Measurements from ENCODE around the gene ITGA2B. TPM values are rescaled to one million over a fixed set of nuclear protein-coding genes. Genes with fewer than 3 reads are reported as not detected.
"Not testable (repeated sequence)": the region's sequence is repeated elsewhere in the genome, so short reads cannot be mapped to it uniquely, and the experiment has no call there.

ITGA2B gene
- polyA plus RNA-seq, 10 donors: 1.3 to 3.9 (median 2.0) TPM

DNA sequence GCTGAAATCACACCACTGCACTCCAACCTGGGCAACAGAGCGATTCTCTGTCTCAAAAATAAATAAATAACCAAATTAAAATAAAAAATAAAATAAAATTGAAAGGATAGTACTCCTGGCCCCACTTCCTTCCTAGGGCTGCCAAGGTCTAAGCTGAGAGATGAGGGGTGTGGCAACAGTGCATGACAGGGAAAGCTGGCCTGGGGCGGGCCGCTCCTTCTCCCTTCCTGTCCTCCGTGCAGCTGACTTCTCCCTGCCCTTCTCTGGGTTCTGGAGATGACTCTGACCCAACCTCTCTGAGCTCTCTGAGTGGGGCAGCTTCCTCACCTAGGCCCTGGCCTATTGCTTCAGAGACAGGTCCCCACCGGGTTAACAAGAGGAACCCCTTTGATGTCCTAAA is 56.1 kb downstream of the ITGA2B start:
- DNase-seq: no peak

DNA sequence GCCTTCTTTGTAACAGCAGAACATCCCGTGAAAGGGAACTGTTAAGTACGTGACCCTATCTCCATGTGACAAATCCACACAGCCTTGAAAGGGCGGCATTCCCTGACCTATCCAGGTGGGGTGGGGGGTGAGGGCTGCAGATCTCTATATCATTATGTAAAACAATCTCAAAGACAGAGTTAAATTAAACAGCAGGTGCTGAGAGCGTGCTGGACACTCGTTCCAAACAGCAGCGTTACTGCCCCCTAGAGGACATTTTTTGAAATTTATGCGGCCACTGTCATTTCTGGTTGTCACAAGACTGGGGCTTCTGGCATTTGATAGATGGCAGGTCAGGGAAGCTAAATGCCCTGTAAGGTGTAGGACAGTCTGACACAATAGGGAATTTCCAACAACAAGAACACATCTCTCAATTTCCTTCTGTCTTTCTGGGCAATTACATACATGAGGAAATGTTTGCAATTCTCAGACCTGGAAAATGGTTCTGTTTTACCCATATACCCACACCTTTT is 58.1 kb downstream of the ITGA2B start:
- DNase-seq: peak; percentile 78 to 86 (median 81)

GRCh38 chr17:44330263-44330662 is 59.2 kb downstream of the ITGA2B start:
- not testable (repeated sequence) for DNase-seq

DNA sequence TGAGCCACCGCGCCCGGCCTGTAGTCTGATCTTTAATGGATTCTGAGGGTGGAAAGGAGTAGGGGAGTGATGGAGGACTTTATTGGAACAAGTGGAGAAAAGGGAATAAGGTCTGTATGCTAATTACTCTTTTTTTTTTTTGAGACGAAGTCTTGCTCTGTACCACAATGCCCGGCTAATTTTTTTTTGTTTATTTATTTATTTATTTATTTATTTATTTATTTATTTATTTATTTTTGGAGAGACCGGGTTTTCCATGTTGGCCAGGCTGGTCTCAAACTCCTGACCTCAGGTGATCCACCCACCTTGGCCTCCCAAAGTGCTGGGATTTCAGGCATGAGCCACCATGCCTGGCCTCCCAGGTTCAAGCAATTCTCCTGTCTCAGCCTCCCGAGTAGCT is 59.9 kb downstream of the ITGA2B start:
- not testable (repeated sequence) for DNase-seq

GRCh38 chr17:44327715-44328449 is 61.6 kb downstream of the ITGA2B start:
- DNase-seq: no peak

GRCh38 chr17:44326861-44327444 is 62.5 kb downstream of the ITGA2B start:
- peak; percentile 96 to 98 (median 98) for DNase-seq

- peak; percentile 93 to 97 (median 95) for DNase-seq
Observed at GRCh38 chr17:44324571-44325275, 64.7 kb downstream of the ITGA2B start, which contains the start of gene SLC25A39. Gene SLC25A39 (minus strand): TSS chr17:44324823. CDS start chr17:44323562, 1,261 bp downstream.

DNA sequence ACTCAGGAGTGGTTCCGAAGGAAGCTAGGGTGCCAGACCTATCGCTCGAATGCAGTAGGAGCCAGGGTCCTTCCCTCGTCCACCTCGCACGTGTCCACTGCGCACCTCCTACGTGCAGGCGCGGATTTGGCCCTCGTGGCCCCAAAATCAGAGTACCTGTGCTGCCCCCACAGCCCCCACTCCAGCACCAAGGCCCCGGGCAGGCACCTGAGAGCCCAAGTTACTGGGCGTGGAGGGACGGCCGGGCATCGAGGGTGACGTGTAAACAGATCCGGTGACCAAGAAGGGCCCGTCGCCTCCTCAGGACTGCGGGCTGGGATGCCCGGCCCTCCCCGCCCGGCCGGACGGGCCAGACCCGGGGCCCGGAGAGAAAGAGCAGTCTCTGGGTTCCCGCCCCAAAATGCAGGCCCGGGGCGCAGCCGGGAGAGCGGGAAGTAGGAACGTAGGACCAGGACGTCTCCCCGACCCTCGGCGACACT is 65.3 kb downstream of the ITGA2B start:
- no peak for DNase-seq

DNA sequence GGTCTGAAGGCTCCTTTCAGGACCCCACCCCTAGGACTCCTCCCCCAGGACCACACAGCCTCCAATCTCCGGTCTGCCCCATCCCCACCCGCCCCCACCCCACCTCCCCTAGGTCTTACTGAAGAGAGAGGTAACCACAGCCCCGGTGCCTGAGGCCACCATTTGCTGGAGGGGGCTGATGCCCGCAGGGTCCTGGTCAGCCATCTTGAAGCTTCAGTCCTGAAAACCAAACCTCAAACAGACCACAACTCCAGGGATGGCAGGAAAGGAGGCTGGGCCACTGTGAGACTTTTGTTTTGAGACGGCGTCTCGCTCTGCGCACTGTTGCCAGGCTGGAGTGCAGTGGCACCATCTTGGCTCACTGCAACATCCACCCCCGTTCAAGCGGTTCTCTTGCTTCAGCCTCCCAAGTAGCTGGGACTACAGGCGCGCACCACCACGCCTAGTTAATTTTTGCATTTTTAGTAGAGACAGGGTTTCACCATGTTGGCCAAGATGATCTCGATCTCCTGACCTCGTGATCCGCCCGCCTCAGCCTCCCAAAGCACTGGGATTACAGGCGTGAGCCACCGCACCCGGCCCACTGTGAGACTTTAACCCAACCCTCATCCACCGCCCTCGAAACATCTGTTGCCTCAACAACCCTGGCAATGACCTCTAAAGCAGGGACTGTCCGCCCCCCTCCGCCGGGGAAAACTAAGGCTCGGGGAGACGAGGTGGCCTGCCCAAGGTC is 65.9 kb downstream of the ITGA2B start:
- no peak for DNase-seq

DNA sequence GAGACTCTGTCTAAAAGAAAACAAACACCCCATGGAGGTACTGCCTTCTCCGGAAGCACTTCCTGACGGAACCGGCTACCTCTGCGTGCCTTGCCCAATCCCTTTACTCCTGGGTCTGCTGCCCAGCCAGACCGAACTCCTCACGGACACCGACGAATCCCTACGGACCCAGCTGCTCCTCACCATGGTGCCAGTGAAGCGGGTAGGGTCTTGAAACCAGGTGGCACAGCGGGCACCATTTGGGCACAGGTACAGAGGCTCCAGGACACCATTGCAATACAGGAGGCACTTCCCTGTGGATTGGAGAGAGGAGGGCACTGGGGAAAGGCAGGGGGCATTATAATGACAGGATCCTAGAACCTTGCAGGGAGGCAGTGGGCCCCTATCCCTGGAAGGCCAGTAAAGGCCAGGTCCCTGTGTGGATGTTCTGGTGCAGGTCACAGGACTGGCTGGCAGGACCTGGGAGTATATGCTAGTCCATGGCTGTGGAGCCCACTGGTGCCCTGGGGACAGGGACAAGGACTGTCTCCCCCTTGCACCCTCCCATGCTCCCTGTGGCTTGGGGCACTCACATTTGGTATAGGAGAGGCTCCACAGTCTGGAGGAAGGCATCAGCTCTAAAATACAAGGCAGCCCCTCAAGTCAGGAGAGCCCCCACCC is 67.1 kb downstream of the ITGA2B start:
- DNase-seq: no peak

Other genes with a start within 250 kb of the ITGA2B start
- 1 to 10 TPM; 1.6 to 3.9 (median 2.3) TPM for gene HROB, start 247.7 kb downstream of the ITGA2B start, polyA plus RNA-seq (ENCODE audit: insufficient read length in 10 of 10)
- 10 to 100 TPM in 7 of 10 donors, 1 to 10 TPM in 3; 4.8 to 15.2 (median 10.9) TPM for gene ASB16, start 218.9 kb downstream of the ITGA2B start, polyA plus RNA-seq (ENCODE audit: insufficient read length in 10 of 10)
- 10 to 100 TPM; 33.2 to 51.3 (median 40.6) TPM for gene TMUB2, start 202.7 kb downstream of the ITGA2B start, polyA plus RNA-seq (ENCODE audit: insufficient read length in 10 of 10)
- gene ATXN7L3, start 189.8 kb downstream of the ITGA2B start, polyA plus RNA-seq (ENCODE audit: insufficient read length in 10 of 10): 10 to 100 TPM; 44.2 to 57.6 (median 49.0) TPM
- 10 to 100 TPM; 60.2 to 92.2 (median 72.2) TPM for gene UBTF, start 170.0 kb downstream of the ITGA2B start, polyA plus RNA-seq (ENCODE audit: insufficient read length in 10 of 10)
- 10 to 100 TPM in 7 of 10 donors, 1 to 10 TPM in 3; 6.0 to 34.0 (median 13.2) TPM for gene SLC4A1, start 121.5 kb downstream of the ITGA2B start, polyA plus RNA-seq (ENCODE audit: insufficient read length in 10 of 10)
- gene RUNDC3A, start 81.0 kb downstream of the ITGA2B start, polyA plus RNA-seq (ENCODE audit: insufficient read length in 10 of 10): 10 to 100 TPM in 1 of 10 donors, 1 to 10 TPM in 9; 1.2 to 11.0 (median 2.0) TPM
- 100 to 1,000 TPM in 1 of 10 donors, 10 to 100 TPM in 9; 41.1 to 125 (median 66.1) TPM for gene SLC25A39, start 64.8 kb downstream of the ITGA2B start, polyA plus RNA-seq (ENCODE audit: insufficient read length in 10 of 10)
- gene GRN, start 44.3 kb downstream of the ITGA2B start, polyA plus RNA-seq (ENCODE audit: insufficient read length in 10 of 10): 100 to 1,000 TPM; 146 to 229 (median 186) TPM
- 10 to 100 TPM; 44.1 to 84.8 (median 64.4) TPM for gene FAM171A2, start 25.8 kb downstream of the ITGA2B start, polyA plus RNA-seq (ENCODE audit: insufficient read length in 10 of 10)
- 10 to 100 TPM; 21.1 to 36.9 (median 27.0) TPM for gene GPATCH8, start 113.8 kb upstream of the ITGA2B start, polyA plus RNA-seq (ENCODE audit: insufficient read length in 10 of 10)
- 10 to 100 TPM; 11.6 to 27.2 (median 15.9) TPM for gene FZD2, start 167.8 kb upstream of the ITGA2B start, polyA plus RNA-seq (ENCODE audit: insufficient read length in 10 of 10)

All from muscle of back (tissue), 11 donors.